Measurements from ENCODE around the gene MT2A. TPM values are rescaled to one million over a fixed set of nuclear protein-coding genes. Genes with fewer than 3 reads are reported as not detected.
A peak's percentile ranks its signal among the peaks of the same experiment; 100 is the strongest.

The MT2A gene
- total RNA-seq, 2 experiments from 2014 or later = 141 to 144 TPM

DNA sequence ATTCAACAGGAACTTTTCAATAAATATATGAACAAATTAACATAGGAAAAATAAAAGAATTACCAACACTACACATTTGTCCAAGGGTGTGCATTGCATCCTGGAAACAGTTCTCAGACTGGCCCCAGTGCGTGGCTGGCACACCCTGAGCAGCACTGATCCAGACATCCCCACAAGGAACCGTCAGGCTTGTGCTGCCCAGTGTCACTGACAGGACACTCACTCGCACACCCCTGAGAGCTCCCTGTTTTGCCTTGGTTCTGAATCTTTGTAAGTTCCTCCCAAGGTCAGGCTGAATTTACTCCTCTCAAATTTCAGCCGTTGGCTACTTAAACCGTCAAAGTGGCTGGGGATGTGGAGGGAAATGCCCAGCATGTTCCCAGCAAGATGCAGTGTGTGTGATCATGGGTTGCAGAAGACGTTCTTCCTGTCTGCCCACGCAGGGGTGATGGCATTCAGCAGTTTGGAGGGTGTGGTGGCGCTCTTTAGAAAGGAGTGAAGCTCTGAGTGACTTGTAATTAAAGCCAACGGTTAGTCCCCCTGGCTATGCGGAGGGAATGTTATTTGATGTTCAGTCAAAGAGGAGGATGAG, 1.7 kb downstream of the MT2A start:
- peaks cover 2% of the 10 kb centered on the region for H3K36me3 Mint-ChIP-seq (ENCODE audit: low read depth)
- POLR2A ChIA-PET = interaction anchor here (0.6 to 1.8 kb wide), 8 partner anchors 13 to 1378 kb away, joined by 3 to 8 read pairs (median 3); partner anchors contain the start of gene MT1E
- DNase-seq = peak; percentile 95
- intact Hi-C loops (cut with micrococcal nuclease) = loop anchor here (5.0 kb wide), 1 partner anchor 72 kb away; the partner anchor contains the start of gene MT1X
- H3K4me3 Mint-ChIP-seq = peak overlapping the region; percentile 81
- no peaks in the 10 kb centered on the region for H3K9me3 Mint-ChIP-seq
- TF ChIP-seq, protein P1, sequence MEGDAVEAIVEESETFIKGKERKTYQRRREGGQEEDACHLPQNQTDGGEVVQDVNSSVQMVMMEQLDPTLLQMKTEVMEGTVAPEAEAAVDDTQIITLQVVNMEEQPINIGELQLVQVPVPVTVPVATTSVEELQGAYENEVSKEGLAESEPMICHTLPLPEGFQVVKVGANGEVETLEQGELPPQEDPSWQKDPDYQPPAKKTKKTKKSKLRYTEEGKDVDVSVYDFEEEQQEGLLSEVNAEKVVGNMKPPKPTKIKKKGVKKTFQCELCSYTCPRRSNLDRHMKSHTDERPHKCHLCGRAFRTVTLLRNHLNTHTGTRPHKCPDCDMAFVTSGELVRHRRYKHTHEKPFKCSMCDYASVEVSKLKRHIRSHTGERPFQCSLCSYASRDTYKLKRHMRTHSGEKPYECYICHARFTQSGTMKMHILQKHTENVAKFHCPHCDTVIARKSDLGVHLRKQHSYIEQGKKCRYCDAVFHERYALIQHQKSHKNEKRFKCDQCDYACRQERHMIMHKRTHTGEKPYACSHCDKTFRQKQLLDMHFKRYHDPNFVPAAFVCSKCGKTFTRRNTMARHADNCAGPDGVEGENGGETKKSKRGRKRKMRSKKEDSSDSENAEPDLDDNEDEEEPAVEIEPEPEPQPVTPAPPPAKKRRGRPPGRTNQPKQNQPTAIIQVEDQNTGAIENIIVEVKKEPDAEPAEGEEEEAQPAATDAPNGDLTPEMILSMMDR (IDR thresholded peaks at IDR 0.05) = no peak
- no peaks in the 10 kb centered on the region for H3K27me3 Mint-ChIP-seq
- peak; percentile 57 for ATAC-seq
- H3K27ac Mint-ChIP-seq = peak overlapping the region; percentile 94
- H3K4me1 Mint-ChIP-seq (ENCODE audit: low read depth) = peaks cover 74% of the 10 kb centered on the region
- CTCF ChIA-PET = interaction anchor here (0.9 to 3.0 kb wide), 5 partner anchors 9 to 92 kb away, joined by 3 to 12 read pairs (median 5); partner anchors contain the start of gene MT1E

DNA sequence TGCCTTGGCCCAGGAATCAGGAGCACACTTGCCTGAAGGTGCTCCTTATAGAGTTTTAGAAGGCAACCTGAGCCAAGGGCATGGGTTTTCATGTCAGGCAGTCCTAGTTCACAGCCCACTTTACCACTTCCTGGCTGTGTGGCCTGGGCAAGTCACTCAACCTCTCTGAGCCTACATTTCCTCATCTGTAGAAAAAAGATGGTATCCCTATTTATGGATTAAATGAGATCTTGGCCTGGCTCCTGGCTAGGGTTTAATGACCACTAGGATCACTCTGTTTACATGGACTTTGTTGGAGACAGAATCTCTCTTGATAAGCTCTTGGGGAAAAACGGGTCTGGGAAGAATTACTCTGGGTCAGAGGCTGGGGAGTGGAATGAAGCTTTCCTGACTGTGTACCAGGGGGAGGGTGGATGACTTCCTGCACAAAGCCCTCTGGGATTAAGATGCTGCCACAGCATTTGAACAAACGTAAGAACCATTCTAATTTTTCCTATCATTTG, 2.3 kb downstream of the MT2A start:
- ChIA-PET CTCF (interaction anchor here (0.8 to 3.0 kb wide), 5 partner anchors 8 to 107 kb away, joined by 3 to 12 read pairs (median 3); no protein-coding TSS in a partner anchor), POLR2A (interaction anchor here (0.6 to 1.8 kb wide), 5 partner anchors 12 to 140 kb away, joined by 3 to 8 read pairs (median 3); partner anchors contain the start of gene MT1E)
- peaks cover 77% of the 10 kb centered on the region for H3K4me1 Mint-ChIP-seq (ENCODE audit: low read depth)
- H3K27me3 Mint-ChIP-seq = no peaks in the 10 kb centered on the region
- DNase-seq = no peak
- intact Hi-C loops (cut with micrococcal nuclease) = loop anchor here (5.0 kb wide), 1 partner anchor 72 kb away; the partner anchor contains the start of gene MT1X
- peaks cover 2% of the 10 kb centered on the region for H3K36me3 Mint-ChIP-seq (ENCODE audit: low read depth)
- peak overlapping the region; percentile 81 for H3K4me3 Mint-ChIP-seq
- H3K27ac Mint-ChIP-seq = peak overlapping the region; percentile 94
- peak; percentile 18 for ATAC-seq
- no peaks in the 10 kb centered on the region for H3K9me3 Mint-ChIP-seq
- TF ChIP-seq, protein P1 (IDR thresholded peaks at IDR 0.05) = no peak

DNA sequence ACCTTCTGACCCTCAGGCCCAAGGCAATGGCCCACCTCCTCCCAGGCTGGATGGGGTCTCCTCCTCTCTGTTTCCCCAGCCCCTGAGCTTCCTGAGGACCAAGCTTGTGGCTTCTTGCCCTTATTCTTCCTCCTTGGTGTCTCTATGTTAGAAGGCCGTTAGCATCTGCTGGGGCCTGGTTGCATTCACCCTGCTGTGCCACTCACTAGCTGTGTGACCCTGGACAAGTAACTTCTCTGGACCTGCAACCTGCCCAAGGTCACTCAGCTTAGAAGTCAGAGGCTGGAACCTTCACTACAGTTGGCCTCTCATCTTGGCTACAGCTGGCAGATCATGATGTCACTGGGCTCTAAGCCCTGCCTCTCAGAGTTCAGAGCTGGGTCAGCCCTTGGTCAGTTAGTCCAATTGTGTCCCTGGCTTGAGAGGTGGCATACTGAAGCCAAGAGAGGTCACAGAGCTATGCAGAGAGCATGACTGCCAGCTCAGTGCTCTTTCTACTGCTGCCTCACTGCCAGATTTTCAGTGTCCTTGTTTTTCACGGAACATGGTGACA, 3.0 kb downstream of the MT2A start:
- DNase-seq = no peak
- H3K9me3 Mint-ChIP-seq = no peaks in the 10 kb centered on the region
- CTCF ChIA-PET = interaction anchor here (0.8 to 3.0 kb wide), 5 partner anchors 11 to 106 kb away, joined by 3 to 12 read pairs (median 3); no protein-coding TSS in a partner anchor
- peak overlapping the region; percentile 94 for H3K27ac Mint-ChIP-seq
- peaks cover 74% of the 10 kb centered on the region for H3K4me1 Mint-ChIP-seq (ENCODE audit: low read depth)
- TF ChIP-seq, protein P1 (IDR thresholded peaks at IDR 0.05) = no peak
- no peaks in the 10 kb centered on the region for H3K27me3 Mint-ChIP-seq
- peaks cover 2% of the 10 kb centered on the region for H3K36me3 Mint-ChIP-seq (ENCODE audit: low read depth)
- H3K4me3 Mint-ChIP-seq = no peak overlapping the region
- POLR2A ChIA-PET = interaction anchor here (1.4 to 2.0 kb wide), 3 partner anchors 14 to 49 kb away, joined by 3 to 9 read pairs (median 8); partner anchors contain the start of gene MT1E
- no peak for ATAC-seq
- intact Hi-C loops (cut with micrococcal nuclease) = loop anchor here (5.0 kb wide), 1 partner anchor 71 kb away; the partner anchor contains the start of gene MT1X

DNA sequence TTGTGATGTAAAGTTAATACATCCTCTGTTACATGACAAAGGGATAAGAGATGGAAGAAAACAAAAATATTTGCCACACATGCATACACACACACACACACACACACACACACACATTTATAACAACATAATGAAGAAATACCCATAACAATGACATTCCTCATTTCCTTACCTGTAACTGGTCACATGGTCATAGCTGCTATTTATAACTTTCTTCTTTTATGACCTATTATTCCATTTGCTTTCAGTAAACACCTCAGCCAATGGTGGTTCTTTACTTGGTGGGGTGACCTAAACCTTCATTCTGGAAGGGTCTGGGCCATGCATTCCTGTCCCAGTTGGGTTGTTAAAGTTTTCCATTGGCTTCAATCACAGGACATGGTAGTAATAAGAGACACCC, 5.3 kb downstream of the MT2A start:
- H3K36me3 Mint-ChIP-seq (ENCODE audit: low read depth) = peaks cover 2% of the 10 kb centered on the region
- no peak overlapping the region for H3K4me3 Mint-ChIP-seq
- H3K4me1 Mint-ChIP-seq (ENCODE audit: low read depth) = peaks cover 71% of the 10 kb centered on the region
- peak overlapping the region; percentile 69 for H3K27ac Mint-ChIP-seq
- peaks cover 12% of the 10 kb centered on the region for H3K27me3 Mint-ChIP-seq
- ChIA-PET POLR2A (interaction anchor here (0.7 to 1.2 kb wide), 2 partner anchors 12 to 452 kb away, joined by 3 to 4 read pairs; partner anchors contain the start of gene MT1E), CTCF (interaction anchor here (2.6 kb wide), 1 partner anchor 17 kb away, joined by 6 read pairs; no protein-coding TSS in a partner anchor)
- ATAC-seq = no peak
- intact Hi-C loops (cut with micrococcal nuclease) = loop anchor here (5.0 kb wide), 1 partner anchor 69 kb away; the partner anchor contains the start of gene MT1X
- no peak for DNase-seq
- H3K9me3 Mint-ChIP-seq = no peaks in the 10 kb centered on the region
- TF ChIP-seq, protein P1 (IDR thresholded peaks at IDR 0.05) = no peak
